Left kidney (tissue), 8 donors: ENCODE measurements around the gene ACTG2. TPM values are rescaled to one million over a fixed set of nuclear protein-coding genes. Genes with fewer than 3 reads are reported as not detected.
"Not testable (repeated sequence)": the region's sequence is repeated elsewhere in the genome, so short reads cannot be mapped to it uniquely, and the experiment has no call there.

Experiments
- DNase-seq: peaks from one replicate; pipeline ENCODE4 v3.0.0-alpha.2; 2013
- long read RNA-seq, 8 donors: transcript quantifications; one replicate each; lab custom pipeline, GENCODE V29; 2026
- polyA plus RNA-seq: library from polyadenylated mRNA; unstranded; fragments of 120-200 nt; gene quantifications from one replicate; pipeline ENCODE4 v1.2.1, GENCODE V29; 2013; ENCODE audit not compliant: insufficient read length

ACTG2 gene
- 0.40 TPM for polyA plus RNA-seq
- long read RNA-seq, donor 1, partial matches to known transcripts = 0 of 1 reads
- long read RNA-seq, donor 1, other reads (novel, unspliced or antisense) = 0 of 1 reads
- long read RNA-seq, donor 2 = 0 reads
- long read RNA-seq, donor 3 = 0 reads
- long read RNA-seq, donor 4 = 0 reads
- long read RNA-seq, donor 5, partial matches to known transcripts = 0 of 1 reads
- long read RNA-seq, donor 5, other reads (novel, unspliced or antisense) = 0 of 1 reads
- long read RNA-seq, donor 6 = 0 reads
- long read RNA-seq, donor 7 = 0 reads
- long read RNA-seq, donor 8, partial matches to known transcripts = 0 of 1 reads
- long read RNA-seq, donor 8, other reads (novel, unspliced or antisense) = 0 of 1 reads

DNA sequence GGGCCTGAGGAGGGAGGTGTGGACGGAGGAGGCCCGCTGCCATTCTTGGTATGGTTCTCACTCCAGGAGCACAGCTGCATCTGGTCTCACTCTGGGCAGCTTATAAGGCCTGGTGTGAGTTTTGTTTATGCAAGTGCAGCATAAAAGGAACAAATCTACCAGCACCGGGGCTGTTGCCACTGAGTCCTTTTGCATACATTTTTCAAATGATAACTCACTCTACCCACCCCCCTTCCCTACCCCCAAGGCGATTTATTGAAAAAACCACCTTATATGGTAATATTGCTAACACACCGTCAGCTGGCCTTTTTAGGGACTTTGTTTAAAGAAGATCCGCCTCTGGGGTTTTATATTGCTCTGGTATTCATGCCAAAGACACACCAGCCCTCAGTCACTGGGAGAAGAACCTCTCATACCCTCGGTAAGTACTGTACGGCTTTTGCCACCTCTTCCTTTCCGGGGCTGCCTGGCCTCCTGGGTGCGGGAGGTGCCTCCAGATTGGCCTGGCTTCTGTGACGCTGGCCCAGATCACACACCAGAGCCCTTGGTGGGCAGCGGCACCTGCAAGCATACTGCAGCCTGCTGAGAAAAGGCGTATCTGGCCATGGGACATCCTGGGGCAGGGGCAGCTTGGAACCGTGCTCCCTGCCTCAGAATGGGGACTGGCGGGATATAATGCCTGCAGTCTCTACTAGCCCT is at the start of gene ACTG2:
TSS of gene ACTG2 (plus strand) at position 378 of the 699 bp plus-strand sequence. CDS start 8,304 bp downstream, outside the sequence.
- no peak for DNase-seq

DNA sequence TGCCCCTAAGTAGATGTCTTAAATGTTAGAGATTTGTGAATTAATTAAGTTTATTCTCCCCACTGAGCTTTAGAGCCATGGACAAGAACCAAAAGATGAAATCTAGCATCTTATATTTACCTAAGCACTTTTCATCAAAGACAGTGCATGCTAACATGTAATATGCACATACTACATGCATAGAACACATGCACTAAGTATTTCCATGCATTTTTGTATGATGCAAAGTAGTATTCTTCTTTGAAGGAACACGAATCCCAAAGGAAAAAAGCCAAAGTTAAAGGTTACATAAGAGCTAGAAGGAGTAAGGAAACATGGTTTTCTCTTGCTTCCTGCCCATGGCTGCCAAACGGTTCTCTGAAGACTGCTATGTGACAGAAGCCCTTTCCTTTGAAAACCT is 48.7 kb upstream of the ACTG2 start:
- no peak for DNase-seq

DNA sequence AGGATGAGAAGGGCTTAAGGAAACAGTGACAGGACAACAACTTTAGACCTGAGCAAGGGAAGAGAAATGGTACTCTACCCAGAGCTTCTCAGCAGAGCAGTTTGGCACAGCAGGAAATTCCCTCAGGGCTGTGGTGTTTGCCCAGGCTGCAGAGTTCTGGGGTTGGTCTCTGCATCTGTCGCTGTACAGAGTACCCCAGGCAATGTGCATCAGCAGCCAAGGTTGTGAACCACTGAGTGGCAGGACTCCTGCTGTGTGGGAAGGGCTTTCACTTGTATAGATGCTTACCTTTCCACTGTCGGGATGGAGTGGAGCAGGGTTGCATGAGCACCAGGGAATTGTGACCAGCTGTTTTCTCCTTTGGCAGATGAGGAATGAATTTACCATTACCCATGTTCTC is 42.8 kb upstream of the ACTG2 start:
- no peak for DNase-seq

DNA sequence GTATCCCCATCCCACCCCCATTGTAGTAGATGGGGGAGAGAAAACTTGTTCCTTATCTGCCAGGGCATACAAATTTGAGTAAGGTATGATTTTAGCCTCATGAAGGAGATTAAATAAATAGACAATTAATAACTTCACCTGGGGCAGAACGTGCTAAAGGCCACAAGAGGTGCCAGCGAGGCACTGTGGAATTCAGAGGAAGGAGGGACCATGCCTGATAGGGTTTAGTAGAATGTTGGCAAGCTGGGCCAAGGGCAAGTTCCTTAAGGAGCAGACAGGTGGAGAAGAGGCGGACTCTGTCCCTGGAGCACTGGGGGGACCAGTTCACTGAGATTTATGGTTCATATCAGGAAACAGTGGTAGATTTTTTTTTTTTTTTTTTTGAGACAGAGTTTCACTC is 41.5 kb upstream of the ACTG2 start:
- DNase-seq = no peak

DNA sequence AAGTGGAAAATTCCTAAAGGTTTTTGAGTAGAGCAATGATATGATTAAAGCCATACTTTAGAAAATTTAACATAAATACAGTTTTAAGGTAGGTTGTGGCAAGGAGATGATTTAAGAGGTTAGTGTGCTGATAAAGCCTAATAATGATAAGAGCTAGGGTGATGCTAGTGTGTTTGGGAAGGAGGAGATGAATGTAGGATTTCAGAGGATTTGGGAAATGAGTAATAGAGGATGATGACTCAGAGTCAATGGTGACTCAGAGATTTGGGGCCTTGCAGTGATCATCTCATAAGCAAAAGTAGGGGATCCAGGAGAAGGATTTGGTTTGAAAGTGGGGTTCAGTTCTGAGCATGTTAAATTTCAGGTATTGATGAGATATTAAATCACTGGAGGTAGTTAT is 40.8 kb upstream of the ACTG2 start:
- no peak for DNase-seq

DNA sequence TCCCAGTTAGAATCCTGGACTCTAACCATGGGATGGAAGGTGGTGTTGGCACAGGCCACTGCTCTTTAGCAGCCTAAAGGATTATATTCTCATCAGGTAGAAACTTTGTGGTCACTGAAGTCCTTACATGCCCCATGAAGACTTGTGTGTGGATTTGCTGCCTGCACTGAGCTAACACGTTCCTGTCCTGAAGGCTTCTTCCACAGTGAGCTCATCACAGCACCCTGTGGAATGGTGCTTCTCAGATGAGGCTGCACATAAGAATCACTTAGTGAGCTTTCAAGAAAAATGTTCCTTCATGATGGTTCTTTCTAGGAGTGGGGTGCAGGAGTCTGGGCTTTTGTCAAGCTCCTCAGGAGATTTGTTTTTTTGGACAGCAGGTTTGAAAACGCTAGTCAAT is 37.3 kb upstream of the ACTG2 start:
- no peak for DNase-seq

DNA sequence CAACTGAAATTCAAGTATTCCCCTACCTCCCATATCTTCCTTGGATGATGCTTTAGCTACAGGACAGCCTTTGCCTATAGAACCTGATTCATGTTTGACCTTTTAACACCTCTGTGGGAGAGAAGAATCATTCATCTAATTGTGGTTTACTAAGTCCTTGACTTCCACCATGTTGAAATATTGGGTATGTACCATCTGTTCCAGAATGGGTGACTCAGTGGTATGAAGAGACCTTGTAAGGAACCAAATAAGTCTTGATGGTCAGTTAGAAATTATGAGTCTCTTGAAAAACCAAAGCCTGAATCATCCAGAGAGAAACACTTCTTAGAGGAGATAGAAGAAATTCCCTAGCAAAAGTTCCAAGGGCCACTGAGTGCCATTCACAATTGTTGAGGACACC is 36.6 kb upstream of the ACTG2 start:
- no peak for DNase-seq

DNA sequence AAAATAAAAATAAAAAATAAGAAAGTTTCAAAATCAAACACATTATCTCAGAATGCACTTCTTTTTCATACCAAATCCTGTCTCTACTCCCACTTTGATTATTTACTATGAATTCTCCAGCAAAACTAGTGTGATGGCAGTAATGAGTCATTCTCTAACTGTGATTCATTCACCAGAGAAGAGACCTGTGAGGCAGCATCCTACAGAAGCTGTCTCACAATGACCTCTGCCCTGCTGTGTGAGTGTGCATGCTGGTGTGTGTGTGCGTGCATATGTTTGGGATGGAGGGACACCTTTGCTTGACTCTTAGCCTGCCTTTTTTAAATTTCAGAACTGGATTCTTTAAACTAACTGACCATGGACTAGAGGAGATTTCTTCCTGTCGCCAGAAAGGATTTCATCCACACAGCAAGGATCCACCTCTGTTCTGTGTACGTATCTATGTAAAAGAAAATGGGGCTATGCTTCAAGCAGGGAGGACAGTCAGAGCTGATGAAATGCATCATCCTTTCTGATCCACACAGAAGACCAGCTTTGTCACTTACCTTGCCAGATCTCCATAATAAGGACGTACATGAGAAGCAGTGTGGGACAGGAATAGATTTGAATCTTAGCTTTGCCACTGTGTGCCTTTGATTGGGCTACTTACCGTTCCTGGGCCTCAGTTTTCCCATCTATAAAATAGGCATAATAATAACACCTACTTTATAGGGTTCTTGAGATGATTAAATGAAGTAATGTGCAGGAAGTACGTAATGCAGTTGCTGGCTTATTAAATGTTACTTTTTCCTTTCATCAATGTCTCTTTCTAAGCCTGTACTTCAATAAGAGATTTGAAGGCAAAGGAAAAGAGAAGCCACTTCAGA is 32.9 kb upstream of the ACTG2 start:
- no peak for DNase-seq

DNA sequence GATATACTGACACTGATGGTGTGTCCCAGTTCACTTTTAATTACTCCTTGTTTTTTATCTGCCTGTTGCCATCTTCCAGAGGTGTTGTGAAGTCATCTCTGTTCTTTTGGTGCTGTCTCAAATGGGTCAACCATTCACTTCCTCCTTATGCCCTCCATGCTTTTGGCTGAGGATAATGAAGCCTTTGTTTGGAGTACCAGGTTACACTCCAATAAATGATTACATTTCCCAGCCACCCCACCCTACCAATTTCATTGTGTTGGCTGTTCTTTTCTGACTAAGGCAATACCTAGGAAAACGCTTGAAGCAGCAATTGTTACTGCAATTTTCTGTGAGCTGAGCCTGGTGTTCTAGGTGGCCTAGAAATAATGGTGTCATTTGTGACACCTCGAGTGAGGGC is 29.8 kb upstream of the ACTG2 start:
- DNase-seq = no peak

DNA sequence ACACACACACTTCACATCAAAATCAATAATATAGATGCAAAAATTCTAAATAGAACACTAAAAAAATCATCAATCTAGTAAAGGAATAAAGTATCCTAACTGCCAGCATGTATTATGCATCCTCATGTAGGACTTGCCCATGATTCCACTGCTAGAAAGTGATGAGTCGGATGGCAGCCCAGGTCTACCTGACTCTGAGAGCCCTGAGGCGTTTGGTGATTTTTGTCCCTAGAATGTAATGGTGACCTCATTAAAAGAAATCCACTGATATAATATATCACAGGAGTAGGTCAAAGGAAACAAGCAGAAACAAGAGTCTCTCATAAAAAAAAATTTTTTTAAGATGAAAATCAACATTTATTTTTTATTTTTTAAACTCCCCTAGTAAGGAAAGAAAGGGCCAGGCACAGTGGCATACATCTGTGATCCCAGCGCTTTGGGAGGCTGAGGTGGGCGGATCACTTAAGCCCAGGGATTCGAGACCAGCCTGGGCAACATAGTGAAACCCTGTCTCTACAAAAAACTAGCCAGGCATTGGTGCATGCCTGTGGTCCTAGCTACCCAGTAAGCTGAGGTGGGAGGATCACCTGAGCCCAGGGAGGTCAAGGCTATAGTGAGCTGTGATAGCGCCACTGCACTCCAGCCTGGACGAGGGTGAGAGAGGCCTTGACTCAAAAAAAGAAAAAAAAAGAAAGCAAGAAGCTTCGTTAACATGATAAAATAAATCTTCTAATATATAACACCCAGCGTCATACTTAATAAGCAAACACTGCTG is 24.4 kb upstream of the ACTG2 start:
- no peak for DNase-seq

DNA sequence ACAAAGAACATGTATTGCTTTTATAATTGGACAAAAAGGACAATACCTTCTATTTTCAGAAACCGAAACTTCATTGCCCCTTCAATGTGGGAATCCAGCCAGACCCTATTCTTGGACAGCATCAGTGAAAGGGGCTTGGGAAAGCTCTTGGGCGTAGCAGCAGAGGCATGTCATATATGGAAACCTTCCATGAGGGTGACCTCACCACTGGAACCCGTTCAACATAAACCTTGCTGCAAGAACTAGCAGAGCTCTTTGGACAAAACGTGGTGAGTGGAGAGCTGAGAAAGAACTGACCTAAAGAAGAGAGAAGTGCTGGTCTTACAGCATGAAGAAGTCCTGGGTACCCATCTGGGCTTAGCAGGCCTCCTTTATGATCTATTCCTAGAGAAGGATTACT is 22.7 kb upstream of the ACTG2 start:
- DNase-seq = peak; percentile 21

DNA sequence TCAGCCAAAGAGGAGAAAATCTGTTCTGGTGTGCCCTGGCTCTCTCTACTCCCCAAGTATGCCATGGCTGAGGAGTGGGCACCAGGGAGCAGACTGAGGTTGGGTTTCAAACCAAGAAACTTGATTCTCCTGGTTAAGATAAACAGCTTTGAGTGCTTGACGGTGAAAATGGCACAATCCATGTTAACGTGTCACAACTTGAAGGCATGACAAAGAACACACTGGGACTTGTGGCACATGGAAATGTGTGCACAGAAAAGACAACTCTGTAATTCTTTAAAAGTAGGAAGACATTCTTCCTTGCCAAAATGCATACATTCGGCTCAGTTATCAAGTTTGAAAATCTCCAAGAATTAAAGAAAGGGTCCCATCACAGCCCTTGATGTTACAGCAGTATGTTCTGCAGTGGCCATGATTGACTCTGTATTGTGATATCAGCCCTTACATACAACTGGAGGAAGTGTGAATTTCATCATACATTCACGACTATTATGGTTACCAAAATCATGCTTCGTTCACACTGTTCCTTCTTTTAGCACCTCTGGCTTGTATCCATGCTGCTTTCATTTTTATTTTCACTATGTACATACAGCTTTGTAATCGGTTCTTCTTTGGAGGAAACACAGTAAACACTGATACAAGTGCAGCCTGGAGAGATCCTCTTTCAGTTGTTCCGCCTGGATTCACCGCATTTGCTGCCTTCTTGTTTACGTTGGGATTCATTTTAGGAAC is 15.6 kb upstream of the ACTG2 start:
- peak; percentile 4 for DNase-seq

DNA sequence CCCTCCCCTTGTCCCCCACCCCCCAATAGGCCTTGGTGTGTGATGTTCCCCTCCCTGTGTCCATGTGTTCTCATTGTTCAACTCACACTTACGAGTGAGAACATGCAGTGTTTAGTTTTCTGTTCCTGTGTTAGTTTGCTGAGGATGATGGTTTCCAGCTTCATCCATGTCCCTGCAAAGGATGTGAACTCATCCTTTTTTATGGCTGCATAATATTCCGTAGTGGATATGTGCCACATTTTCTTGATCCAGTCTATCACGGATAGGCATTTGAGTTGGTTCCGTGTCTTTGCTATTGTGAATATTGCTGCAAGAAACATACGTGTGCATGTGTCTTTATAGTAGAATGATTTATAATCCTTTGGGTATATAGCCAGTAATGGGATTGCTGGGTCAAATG is 14.8 kb upstream of the ACTG2 start:
- DNase-seq = not testable (repeated sequence)

DNA sequence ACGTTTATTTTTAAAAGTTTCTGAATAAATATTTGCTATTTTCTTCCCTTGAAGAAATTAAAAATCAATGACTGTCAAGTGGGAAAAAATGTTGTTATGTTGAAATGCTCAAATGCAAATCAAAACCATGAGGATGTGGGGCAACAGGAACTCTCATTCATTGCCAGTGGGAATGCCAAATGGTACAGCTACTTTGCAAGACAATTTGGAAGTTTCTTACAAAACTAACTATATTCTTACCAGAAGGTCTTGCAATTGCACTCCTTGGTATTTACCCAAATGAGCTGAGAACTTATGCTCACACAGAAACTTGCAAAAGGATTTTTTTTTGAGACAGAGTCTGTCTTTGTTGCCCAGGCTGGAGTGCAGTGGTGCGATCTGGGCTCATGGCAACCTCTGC is 7.4 kb upstream of the ACTG2 start:
- no peak for DNase-seq

DNA sequence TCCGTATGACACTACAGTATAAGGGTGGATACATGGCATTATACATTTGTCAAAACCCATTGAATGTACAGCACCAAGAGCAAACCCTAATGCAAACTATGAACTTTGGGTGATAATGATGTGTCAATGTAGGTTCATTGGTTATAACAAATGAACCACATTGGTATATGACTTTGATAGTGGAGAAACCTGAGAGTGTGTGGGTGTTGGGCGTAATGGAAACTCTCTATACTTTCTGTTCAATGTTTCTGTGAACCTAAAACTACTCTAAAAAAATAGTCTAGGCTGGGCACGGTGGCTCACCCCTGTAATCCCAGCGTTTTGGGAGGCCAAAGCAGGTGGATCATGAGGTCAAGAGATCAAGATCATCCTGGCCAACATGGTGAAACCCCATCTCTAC is 6.5 kb upstream of the ACTG2 start:
- no peak for DNase-seq

DNA sequence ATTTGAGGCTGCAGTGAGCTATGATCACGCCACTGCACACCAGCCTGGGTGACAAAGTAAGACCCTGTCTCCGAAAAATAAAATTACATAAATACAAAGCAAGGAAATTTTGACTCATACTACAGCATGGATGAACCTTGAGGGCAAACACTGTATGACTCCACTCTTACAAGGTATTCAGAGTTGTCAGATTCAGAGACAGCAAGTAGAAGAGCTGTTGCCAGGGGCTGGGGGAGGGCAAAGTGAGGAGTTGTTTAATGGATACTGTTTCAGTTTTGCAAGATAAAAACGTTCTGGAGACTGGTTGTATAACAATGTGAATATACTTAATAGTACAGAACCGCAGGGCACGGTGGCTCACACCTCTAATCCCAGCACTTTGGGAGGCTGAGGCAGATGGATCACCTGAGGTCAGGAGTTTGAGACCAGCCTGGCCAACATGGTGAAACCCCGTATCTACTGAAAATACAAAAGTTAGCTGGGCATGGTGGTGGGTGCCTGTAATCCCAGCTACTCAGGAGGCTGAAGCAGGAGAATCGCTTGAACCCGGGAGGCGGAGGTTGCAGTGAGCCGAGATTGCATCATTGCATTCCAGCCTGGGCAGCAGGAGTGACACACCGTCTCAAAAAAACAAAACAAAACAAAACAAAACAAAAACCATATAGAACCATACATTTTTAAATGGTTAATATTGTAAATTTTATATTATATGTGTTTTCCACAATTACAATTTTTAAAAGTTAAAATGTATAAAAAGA is 5.0 kb upstream of the ACTG2 start:
- DNase-seq = not testable (repeated sequence)

DNA sequence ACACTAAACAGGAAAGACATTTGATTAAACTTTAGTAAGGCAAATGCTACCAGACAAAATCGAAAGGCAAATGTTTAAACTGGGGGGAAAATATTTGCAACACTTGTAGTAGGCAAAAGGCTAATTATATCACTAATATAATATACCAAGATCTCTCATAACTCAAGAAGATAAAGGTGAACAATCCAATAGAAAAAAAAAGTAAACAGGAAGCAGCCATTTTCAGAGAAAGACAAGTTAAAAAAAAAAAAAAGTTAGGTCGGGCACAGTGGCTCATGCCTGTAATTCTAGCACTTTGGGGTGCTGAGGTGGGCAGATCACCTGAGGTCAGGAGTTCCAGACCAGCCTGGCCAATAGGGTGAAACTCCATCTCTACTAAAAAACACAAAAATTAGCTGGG is 4.4 kb upstream of the ACTG2 start:
- no peak for DNase-seq

DNA sequence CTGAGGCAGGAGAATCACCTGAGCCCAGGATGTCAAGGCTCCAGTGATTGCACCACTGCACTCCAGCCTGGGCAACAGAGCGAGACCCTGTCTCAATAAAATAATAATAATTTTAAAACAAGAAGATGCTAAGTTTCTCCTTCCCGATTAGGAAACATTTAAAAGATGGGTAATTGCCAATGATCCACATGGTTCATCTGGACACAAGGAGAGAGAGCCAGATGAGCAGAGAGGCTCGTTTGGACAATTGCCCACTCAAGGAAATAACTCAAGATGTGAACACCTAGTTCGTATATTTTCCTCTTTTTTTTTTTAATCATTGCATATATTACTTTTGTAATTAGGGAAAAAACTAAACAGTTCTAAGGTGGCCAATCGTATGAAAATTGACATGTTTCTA is 3.6 kb upstream of the ACTG2 start:
- no peak for DNase-seq

DNA sequence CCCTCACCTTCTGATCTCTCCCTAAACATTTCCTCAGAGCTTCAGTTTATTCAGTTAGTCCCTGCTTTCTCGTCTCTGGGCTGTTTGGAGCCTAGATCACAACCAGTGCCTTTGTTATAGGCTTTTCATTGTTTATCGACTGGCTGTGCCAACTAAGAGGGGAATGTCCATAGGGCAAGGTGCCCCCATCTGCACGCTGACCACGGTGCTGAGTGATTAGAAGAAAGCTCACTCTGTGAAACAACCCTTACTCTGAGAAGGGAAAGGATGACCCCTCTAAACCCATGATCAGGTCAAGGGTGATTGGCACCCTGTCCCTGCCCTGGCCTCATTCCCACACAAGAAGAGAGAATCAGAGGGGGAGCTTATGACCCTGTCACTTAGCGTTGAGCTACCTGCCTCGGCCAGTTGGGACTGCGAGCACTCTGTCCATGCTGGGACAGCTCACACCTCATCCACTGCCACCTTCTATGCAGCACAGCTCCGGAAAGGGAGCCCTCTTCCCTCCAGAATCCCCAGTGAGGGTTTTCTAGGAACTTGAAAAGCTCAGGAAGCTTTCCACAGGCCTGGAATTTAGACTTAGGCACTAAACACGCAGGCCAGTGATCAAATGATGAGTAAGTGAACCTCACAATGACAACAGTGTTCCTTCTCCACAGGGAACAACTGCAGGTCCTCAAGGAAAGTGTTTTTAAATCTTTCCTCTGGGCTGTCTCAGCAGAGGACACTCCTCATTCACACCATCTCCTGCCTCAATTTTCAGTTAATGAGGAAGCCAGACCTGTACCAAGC is 2.3 kb upstream of the ACTG2 start:
- DNase-seq = no peak
